CD4-positive, alpha-beta T cell treated with Interleukin-10 for 1 hour (primary cell): ENCODE data around the gene TENM4.

Experiments
- DNase-seq: peaks from one replicate; pipeline ENCODE4 v3.0.0-alpha.2; 2020

The TENM4 gene

DNA sequence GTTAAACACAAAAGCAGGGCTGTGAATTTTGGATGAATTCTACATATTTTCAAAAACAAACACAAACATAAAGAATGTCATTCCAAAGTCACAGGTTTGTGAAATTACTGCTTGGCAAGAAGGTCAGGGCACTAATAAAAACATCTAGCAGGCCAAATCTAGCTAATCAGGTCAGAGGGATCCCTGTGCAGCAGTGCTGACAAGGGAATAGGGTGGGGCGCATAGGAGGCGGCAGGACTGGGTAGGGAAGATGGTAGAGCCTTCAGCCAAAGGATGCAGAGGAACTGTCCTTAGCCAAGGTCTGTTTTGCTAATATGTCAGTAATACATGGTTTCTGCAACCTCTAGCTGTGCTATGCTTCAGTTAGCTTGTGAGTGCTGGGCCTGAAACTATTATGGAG is 396.6 kb downstream of the TENM4 start:
- no peak for DNase-seq

DNA sequence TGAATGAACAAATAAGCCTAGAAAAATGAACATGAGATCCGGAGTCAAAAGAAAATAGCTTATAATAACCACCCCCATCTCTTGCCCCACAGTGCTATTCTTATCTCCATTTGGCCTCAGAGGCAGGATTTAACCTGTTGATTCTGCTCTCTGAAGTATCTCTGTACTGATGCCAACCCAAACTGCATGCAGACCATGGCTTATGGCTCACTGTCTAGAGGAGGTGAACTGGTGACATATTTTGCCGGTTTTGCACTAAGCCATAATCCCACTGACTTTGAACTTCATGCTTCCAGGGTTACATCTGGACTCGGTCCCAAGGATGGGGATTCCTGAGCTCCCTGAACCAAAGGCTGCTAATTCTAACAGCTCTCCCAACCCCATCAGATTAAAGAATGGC is 397.1 kb downstream of the TENM4 start:
- no peak for DNase-seq

DNA sequence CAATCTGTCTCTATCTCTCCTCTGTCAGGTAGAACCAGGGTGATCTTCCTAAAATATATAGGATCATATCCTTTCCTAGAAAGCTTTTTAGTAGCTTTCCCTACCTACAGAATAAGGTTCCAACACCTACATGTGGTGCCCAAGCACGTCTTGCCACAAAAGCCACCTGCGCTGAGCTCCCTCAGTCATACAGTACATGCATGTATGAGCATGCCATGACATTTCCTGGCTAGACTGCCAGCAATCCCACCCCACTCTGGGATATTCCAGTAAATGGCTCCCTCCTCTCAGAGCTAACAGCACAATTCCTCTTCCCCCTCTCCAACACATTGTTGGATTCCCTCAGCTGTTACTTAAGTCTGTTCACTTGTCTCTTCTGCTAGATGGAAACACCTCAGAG is 398.0 kb downstream of the TENM4 start:
- DNase-seq = no peak

DNA sequence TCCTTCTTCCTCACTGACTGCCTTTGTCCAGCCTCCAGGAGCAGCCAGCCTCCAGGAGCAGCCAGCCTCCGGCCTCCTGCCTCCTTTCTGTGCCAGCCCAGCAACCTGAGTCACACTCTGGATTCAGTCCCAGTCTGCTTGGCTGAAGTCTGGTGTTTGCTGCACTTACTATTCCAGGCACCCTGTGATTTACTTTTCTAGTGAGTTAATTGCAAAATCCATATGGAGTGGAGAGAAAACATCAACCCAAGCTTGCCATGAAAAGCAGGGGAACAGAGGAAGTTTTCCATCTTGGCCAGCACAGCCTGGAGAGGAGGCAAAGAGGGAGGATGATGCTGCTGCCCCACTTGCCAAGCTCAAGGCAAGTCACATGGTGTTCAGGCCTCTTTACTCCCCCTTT is 400.5 kb downstream of the TENM4 start:
- no peak for DNase-seq

DNA sequence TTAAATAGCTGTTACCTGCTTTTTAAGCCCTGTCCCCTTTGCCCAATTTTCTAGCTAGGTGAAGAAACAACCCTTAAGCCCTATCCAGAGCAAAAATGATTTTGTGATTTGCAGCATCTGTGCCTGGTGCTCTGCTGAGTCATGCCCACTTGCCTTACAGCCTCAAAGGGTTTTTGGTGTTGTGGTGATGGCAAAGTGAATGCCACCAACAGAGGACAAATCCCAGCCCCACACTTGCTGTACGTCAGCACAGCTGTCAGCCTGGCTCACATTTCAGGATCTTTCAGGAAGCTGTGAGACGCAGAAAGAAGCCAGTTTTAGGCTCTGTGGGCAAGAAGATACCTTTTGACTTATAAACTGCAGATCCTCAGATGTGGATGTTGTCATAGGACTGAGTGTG is 401.7 kb downstream of the TENM4 start:
- DNase-seq = no peak

DNA sequence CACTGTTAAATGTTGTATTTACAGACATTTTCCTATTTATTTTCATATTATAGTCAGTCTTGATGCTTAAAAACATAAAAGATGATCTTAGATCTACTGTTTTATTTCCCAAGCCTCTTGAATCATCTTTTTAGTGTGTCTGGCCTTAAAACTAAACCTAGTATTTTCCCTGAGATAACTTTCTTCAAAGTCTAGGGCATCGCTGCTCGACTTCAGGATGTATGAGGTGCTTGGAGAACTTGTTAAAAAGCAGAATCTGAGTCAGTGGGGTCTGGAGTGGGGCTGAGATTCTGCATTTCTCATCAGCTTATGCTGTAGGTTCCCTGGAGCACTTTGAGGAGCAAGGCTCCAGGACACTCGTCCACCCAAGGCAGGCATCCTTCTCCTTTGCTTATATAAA is 404.9 kb downstream of the TENM4 start:
- DNase-seq = no peak

DNA sequence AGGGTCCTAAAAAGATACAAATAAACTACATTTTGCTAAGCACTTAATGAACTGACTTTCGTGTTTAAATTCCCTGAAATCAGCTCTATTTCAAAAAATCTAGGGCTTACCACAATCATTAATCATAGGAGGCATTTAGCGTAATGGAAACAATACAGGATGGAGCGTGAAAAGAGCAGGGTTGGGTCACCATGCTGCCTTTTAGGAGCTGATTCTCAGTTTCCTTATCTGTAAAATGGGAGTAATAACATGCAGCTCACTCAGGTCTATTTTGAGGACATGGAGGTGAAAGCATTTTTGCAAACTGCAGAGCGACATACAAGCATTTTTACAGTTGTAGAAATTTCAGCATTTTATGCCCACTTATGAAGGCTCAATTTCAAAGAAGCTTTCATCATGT is 407.0 kb downstream of the TENM4 start:
- DNase-seq = no peak

DNA sequence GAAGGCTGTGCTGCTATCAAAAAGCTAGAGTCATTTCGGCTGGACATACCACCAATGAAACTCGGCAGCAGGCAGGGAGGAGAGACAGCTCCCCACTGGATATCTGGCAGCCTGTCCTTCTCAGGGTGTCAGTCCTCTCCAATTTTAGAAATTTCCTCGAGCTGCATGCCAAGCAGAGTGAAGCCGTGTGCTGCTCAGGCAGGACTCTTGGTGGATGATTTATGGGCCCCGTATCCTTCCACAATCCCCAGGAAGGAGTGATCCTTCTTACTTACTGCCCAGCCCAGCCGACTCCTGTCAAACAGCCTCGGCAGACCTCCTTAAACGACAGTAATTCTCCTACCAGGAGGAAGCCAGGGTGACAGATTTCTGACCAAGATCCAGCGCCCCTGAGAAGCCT is 410.4 kb downstream of the TENM4 start:
- DNase-seq = no peak

DNA sequence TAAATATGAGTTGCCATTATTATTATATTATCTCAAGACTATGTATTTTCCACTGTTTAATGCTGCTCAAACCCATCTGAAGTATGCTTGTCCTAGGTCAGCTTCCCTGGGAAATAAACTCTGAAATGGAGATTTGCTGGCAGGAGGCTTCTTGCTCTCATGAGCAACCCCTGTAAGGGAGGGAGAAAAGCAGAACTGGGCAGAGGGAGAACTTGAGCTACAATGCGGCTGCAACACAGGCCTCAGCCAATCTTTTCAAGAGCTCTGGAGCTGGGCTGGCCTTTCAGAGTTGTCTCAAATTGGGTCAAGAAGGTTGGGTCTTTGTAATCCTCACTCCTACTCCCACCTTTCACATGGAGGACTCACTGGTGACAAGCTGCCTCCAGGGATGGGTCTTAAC is 412.6 kb downstream of the TENM4 start:
- DNase-seq = no peak

DNA sequence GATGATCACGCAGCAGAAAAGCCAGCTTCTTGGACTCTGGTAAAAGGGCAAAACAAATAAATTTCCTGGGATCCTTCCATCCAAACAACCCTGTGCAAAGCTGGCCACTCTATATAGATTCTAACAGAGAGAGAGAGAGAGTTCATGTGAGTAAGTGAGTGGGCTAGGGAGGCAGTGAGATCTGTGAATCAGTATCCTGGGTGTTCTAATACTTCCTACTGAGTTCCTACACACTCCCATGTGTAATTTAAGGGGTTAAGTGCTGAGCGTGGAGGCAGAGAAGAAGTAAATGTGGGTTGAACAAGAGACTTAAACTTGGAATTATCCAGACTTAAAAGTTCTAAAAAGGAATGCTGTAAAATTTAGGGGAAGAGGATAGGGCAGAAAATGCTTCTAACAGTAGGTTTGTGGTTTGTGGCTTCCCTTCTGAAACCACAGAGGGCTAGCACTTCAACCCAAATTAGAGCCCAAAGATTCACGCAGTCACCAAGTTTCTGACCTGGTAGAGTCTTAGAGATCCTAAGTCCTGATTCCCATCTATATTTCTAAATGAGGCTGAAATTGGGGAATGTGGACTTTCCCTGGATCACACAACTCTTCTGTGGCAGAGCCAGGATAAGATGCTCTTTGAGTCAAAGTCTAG is 413.9 kb downstream of the TENM4 start:
- no peak for DNase-seq

DNA sequence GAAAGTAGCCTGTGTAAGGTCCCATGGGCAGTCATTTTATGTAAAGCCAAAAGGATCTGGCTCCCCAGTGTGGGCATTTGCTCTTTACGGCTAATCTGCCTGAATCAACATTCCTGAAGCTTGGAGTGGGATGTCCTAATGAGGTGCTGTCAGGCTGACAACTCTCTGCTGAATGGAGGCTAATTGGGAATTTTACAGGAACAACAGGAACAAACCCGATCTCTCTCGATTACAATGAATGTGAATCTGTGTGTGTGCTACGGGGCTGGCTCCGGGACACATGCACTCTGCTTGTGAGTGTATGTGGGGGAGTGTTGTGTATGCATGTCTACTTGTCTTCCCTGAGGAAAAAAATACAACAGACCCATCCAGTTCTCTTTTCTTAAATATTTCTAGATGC is 415.2 kb downstream of the TENM4 start:
- no peak for DNase-seq

DNA sequence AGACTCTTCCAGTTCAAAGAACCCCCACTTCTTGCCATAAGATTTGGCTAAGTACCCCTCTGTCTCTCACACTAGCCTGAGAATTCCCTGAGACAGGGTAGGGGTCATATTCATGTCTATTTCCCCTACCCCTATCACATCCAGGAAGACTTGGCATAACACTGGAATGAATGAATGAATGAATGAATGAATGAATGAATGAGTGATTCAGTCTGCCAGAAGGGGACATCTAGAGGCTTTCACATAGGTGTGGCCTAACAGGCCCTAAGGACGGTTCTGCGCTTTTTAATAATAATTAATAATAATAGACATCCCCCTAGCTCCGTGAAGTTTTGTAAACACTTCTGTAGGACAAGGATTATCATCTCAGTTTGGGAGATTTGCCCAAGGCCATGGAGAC is 415.7 kb downstream of the TENM4 start:
- no peak for DNase-seq

DNA sequence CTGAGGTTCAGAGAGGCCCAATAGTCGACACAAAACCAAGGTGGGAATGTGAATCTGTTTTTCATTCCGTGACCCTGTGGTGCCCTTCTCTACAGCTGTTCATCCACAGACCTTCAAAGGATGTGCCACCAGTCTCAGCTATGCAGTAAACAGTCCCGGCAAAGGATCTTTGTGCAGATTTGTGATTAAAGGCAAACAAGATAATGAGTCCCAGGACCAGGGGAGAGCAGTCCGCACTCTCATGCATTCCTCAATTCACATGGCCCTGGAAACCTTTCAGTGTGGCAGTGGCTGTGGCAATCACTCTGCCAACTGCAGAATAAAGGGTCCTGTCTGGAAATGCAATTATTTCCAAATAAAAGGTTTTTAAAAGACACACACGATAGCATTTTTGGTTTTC is 418.6 kb downstream of the TENM4 start:
- no peak for DNase-seq

DNA sequence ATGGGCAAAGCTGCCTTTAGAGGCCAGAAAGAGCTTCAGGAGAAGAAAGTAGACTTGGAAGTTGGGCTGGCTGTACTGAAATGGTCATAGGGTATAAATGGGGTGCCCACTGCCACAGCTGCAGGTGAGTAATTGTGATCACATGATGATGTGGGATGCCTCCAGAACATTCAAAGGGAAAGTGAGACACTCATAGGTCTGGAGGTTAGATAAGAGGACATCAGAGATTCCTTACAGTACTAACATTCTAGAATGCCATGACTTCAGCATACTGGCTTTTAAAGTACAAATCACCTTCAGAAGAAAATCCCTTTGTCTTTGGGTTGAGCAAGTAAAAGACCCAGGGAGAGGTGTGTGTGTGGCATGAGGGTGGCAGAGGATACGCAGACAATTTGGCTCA is 419.2 kb downstream of the TENM4 start:
- no peak for DNase-seq

DNA sequence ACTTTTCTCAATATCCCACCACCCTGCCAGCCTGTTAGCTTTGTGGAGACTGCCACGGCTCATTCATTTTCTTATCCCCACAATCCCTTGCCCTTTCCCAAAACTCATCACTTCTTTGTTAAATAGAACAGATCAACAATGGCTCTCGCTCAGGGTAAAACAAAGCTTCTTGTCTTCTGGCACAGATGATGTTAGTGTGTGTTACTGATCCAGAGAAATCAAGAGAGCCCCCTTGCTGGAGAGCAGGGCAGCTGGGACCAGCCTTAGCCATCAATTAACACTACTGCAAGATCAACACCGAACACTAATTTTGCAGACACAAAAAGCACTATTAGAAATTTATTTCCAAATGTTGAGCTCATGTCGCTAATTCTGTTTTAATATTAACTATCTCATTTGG is 420.9 kb downstream of the TENM4 start:
- DNase-seq = no peak

DNA sequence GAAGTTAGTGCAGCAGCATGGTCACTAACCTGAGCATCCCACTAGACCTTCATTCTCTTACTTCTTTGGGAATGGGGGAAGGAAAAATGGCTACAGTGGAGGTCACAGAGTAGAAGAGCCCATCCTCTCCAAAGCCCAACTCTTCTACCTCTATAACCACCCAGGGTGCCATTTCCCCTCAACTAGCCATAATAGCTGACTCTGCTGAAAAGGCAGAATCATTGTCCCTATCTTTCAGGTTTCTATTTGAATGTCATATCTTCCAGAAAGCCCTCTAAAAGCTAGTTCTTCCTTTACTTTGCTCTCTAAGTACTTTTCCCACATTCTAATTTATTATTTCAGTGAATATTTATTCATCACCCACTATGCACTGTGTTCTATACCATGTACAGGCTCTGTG is 421.6 kb downstream of the TENM4 start:
- no peak for DNase-seq

DNA sequence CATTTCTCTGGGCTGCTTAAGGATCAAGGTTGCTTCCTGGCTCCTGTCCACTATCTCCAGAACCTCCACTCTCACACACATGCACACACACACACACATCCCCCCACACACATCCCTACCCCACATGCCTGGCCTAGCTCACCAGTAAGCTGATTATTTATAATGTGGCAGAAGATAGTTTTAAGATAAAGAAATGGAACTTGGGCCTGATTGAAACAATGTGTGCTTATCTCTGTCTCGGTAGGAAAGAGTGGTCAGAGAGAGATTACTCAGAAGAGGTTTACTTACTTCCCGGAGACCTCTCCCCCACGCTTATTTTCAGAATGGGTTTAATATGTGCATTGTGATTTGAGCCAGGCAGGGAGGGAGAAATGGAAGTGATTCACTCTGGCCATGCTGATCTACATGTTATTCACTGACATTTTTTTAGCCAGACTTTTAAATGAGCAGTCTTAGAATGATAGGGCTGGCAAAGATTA is 422.4 kb downstream of the TENM4 start:
- DNase-seq = no peak

DNA sequence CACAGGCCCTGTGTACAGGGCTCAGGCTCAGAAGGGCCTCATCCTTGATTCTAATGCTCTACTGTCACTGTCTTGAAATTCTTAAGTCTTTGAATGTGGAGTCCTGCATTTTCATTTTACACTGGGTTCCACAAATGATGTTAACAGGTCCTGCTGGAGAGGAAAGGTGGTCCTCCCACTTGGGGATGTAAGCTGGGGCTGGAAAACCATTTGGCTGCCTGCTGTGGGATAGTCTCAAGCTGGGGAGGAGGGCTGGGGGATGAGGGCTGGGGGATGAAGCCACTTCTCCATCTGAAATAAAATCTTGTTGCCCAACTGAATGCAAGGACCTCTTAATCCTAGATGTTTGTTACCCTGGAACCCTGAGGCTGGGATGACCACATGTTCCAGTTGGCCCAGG is 423.0 kb downstream of the TENM4 start:
- no peak for DNase-seq

DNA sequence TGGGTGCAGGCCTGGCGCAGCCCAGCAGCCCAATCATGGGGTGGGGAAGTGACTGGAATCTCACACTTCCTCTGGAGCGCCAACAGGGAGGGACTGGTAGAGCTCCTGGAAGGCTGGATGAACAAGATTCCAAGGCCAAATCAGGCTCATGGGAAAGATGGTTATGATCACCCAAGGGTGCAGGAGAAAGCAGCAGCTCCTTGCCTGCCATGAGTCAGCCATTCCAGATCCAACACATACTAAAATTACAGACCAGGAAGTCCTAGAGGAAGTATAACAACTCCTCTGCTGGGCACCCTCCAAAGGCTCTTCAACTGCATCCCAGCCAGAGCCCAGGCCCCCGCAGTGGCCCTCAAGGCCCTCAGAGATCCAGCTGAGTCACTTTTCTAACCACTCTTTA is 427.3 kb downstream of the TENM4 start:
- DNase-seq = no peak

DNA sequence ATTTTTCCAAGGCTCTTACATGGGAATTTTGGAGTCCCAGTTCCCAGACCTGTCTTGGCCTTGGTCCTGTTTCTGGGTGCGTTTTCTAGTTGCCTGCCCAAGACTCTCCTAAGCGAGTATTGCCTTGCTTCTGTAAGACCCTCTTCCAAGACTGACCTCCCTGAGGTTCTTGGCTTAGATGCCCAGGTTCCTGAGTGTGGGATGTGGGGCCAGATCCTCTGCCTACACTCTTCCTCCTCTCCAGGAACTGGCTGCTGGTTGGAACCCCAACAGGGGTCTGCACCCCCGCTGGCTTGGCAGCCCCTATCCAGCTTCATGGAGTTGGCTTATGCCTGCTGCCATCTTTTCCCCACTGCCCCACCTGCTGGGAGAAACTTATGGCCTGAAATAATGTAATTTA is 429.5 kb downstream of the TENM4 start:
- DNase-seq = no peak

DNA sequence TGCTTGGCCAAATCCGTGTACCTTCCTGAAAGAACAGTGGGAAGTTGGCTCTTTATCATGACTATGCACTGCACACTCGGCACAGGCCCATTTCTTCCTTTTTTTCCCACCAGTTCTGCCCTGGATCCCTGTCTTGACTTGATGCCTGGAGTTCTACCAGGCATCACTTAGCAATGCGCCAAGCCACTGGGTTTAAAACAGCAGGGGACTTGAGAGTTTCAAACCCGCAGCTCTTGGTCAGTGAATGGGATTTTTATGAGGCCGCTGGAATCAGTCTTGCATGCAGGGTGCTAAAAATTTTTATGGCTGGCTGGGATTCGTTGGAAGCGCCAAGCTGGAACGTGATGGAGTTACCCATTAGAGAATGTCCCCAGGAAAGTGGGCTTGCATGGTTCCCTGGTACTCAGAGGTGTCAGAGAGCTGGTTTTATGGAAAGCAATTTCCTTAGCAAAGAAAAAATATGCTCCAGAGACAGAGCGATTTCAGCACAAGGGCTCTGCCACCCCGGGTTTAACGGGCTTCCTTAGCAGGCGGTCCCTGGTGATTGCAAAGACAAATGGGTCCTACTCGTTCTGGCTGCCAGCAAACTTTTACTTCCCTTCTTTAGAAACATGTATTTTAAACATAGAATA is 432.9 kb downstream of the TENM4 start:
- DNase-seq = no peak

DNA sequence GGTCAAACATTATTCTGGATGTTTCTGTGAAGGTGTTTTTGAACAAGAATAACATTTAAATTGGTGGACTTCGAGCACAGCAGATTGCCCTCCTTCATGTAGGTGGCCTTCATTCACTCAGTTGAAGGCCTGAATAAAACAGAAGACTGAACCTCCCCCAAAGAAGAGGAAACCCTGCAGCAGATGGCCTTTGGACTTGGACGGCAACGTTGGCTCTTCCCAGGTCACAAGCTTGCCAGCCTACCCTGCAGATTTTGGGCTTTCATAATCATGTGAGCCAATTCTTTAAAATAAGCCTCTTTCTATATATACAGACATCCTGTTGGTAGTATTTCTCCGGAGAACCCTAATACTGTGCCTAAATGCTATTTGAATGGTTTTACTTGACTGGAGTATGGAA is 434.0 kb downstream of the TENM4 start:
- no peak for DNase-seq

DNA sequence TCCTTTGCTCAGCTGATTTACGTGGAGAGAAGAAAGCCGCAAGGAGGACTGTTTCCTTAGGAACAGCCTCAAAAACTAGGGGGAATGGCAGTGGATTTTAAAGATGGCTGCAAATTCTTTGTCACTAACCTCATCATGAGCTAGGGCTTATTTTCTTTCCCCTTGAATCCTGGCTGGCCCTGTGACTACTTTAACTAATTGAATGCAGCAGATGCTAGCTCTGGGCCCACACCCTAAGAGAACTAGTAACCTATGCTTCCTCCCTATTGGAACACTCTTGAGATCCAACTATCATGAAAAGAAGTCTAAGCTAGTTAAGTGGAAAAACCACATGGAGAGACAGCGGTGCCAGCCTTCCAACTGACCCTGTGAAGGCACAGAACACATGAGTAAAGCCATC is 444.8 kb downstream of the TENM4 start:
- DNase-seq = no peak

DNA sequence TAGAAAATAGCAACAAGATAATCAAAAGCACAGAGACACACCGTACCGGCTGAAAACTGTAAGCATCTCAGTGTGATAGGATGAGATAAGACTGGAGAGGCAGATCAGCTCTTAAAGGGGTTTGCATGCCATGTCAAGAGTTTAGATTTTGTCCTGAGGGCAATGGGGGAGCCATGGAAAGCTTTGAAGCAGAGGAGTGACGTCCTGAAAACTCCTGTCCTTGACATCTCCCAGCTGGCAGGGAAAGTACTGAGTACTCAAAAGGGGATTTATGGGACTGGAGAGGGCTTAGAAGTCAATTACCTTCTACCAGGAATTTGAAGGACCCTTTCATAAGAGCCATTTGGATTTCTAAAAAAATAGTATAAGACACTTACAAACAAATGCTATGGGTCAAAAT is 445.7 kb downstream of the TENM4 start:
- no peak for DNase-seq

DNA sequence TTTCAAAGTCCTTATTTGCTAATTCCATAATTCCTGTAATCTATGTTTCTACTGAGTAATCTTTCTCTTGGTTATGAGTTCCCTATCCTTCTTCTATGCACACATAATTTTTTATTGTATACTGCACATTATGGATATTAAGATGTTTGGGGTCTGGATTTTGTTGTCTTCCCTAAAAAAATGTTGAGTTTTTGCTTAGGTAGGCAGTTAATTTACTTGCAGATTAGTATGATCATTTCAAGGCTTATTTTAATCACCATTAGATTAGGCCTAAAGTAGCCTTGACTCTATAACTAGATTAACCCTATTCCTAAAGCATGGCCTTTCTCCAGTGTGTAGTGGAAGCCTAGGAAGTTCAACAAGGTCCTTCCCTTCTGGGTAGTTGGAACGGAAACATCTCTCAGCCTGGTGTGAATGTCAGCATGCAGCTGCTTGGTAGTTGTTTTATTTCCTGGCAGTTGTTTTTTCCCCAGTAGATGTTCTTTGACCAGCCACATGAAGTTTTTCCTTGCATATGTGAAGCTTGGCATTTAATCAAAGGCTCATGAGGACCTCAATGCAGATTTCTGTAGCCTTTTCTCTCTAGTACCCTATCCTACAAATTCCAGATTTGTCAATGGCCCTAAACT is 446.9 kb downstream of the TENM4 start:
- no peak for DNase-seq
